ENCODE data around the gene TIGD3.

TIGD3 gene

GRCh38 chr11:65392186-65392829 is 37.8 kb downstream of the TIGD3 start:
- no peak for DNase-seq

- no peak for DNase-seq
These were observed 38.3 kb downstream of the TIGD3 start for GRCh38 chr11:65392899-65393298.

GRCh38 chr11:65393513-65394079 is 39.0 kb downstream of the TIGD3 start:
- DNase-seq = no peak

- no peak for DNase-seq
These were observed 39.6 kb downstream of the TIGD3 start for GRCh38 chr11:65394125-65394536.

GRCh38 chr11:65395961-65396530 is 41.5 kb downstream of the TIGD3 start:
- no peak for DNase-seq

GRCh38 chr11:65396769-65397745 is 42.5 kb downstream of the TIGD3 start:
- no peak for DNase-seq

- DNase-seq = no peak
These were observed 43.9 kb downstream of the TIGD3 start for GRCh38 chr11:65398362-65398910.

GRCh38 chr11:65399249-65399648 is 44.7 kb downstream of the TIGD3 start:
- no peak for DNase-seq

- DNase-seq = no peak
These were observed 45.3 kb downstream of the TIGD3 start for GRCh38 chr11:65399845-65400244.

GRCh38 chr11:65400307-65401072 is 45.9 kb downstream of the TIGD3 start:
- DNase-seq = no peak

- DNase-seq = no peak
These were observed 46.7 kb downstream of the TIGD3 start for GRCh38 chr11:65401073-65401802.

- DNase-seq = no peak
These were observed 47.3 kb downstream of the TIGD3 start for GRCh38 chr11:65401803-65402248.

GRCh38 chr11:65402790-65403189 is 48.2 kb downstream of the TIGD3 start:
- DNase-seq = no peak

GRCh38 chr11:65403607-65404121 is 49.1 kb downstream of the TIGD3 start:
- DNase-seq = no peak

- no peak for DNase-seq
These were observed 49.7 kb downstream of the TIGD3 start for GRCh38 chr11:65404210-65404609.

- no peak for DNase-seq
These were observed 50.2 kb downstream of the TIGD3 start for GRCh38 chr11:65404638-65405339.
